ENCODE data around the gene ACAN. TPM values are rescaled to one million over a fixed set of nuclear protein-coding genes. Genes with fewer than 3 reads are reported as not detected.

The ACAN gene
- total RNA-seq, 1 experiment from 2014 or later = 0.03 TPM

GRCh38 chr15:88764448-88764847 is 38.8 kb upstream of the ACAN start:
- ChIA-PET CTCF (no interaction called here), POLR2A (interaction anchor here (0.6 kb wide), 1 partner anchor 12 kb away, joined by 3 read pairs; no protein-coding TSS in a partner anchor)
- BruUV-seq (replicated peaks) = no TSS peak
- in situ Hi-C loops (cut with HindIII; ENCODE audit: low pct_unique_long_range_greater_than_20kb, low sequenced_read_pairs) = no loop called here
- DNase-seq (ENCODE audit: low read depth, low spot score) (no peak), ATAC-seq (no peak)
- Histone ChIP-seq H3K36me3 (ENCODE audit: control insufficient read depth, insufficient read depth, low read length) (no peaks in the 10 kb centered on the region), H3K4me3 (ENCODE audit: low read depth in 2 of 2, low read length in 2 of 2) (no peak overlapping the region), H3K27me3 (ENCODE audit: control insufficient read depth, insufficient read depth, low read length) (peaks cover 18% of the 10 kb centered on the region), H3K27ac (ENCODE audit: low read length) (no peak overlapping the region), H3K9me3 (ENCODE audit: control insufficient read depth, insufficient read depth, low read depth, low read length) (no peaks in the 10 kb centered on the region), H3K4me1 (ENCODE audit: control insufficient read depth, insufficient read depth, low read length) (no peaks in the 10 kb centered on the region)
- TF ChIP-seq SIN3A (IDR thresholded peaks at IDR 0.05; ENCODE audit: borderline replicate concordance, insufficient read depth, low read depth, low read length) (no peak), CTCF (IDR thresholded peaks at IDR 0.05) (no peak), REST (IDR thresholded peaks at IDR 0.05; ENCODE audit: insufficient read depth in 1 of 2, low read depth in 2 of 2, low read length in 1 of 2) (no peak), POLR2AphosphoS5 (IDR thresholded peaks at IDR 0.05; ENCODE audit: low read depth, low read length) (no peak), TCF7L2 (IDR thresholded peaks at IDR 0.05; ENCODE audit: low read depth, low read length) (no peak)
- intact Hi-C loops (cut with micrococcal nuclease; ENCODE audit: unreplicated experiment) = no loop called here

- no TSS peak for BruUV-seq (replicated peaks)
- TF ChIP-seq CTCF (IDR thresholded peaks at IDR 0.05) (no peak), SIN3A (IDR thresholded peaks at IDR 0.05; ENCODE audit: borderline replicate concordance, insufficient read depth, low read depth, low read length) (no peak), TCF7L2 (IDR thresholded peaks at IDR 0.05; ENCODE audit: low read depth, low read length) (no peak), POLR2AphosphoS5 (IDR thresholded peaks at IDR 0.05; ENCODE audit: low read depth, low read length) (no peak), REST (IDR thresholded peaks at IDR 0.05; ENCODE audit: insufficient read depth in 1 of 2, low read depth in 2 of 2, low read length in 1 of 2) (no peak)
- in situ Hi-C loops (cut with HindIII; ENCODE audit: low pct_unique_long_range_greater_than_20kb, low sequenced_read_pairs) = no loop called here
- no peaks in the 10 kb centered on the region for H3K36me3 ChIP-seq (ENCODE audit: control insufficient read depth, insufficient read depth, low read length)
- ChIA-PET POLR2A (no interaction called here), CTCF (no interaction called here)
- ATAC-seq (no peak), DNase-seq (ENCODE audit: low read depth, low spot score) (no peak)
- no peaks in the 10 kb centered on the region for H3K4me1 ChIP-seq (ENCODE audit: control insufficient read depth, insufficient read depth, low read length)
- no peak overlapping the region for H3K4me3 ChIP-seq (ENCODE audit: low read depth in 2 of 2, low read length in 2 of 2)
- H3K27me3 ChIP-seq (ENCODE audit: control insufficient read depth, insufficient read depth, low read length) = peaks cover 18% of the 10 kb centered on the region
- no peaks in the 10 kb centered on the region for H3K9me3 ChIP-seq (ENCODE audit: control insufficient read depth, insufficient read depth, low read depth, low read length)
- no peak overlapping the region for H3K27ac ChIP-seq (ENCODE audit: low read length)
- intact Hi-C loops (cut with micrococcal nuclease; ENCODE audit: unreplicated experiment) = no loop called here
Observed at GRCh38 chr15:88765212-88765611, 38.0 kb upstream of the ACAN start.

Measured in Panc1 (cell line).